Middle frontal gyrus (tissue), 1 donor: ENCODE measurements around the gene CNTN4.
"Not testable (repeated sequence)": the region's sequence is repeated elsewhere in the genome, so short reads cannot be mapped to it uniquely, and the experiment has no call there.

Experiments
- DNase-seq: peaks from one replicate; pipeline ENCODE4 v3.0.0-alpha.2; 2015; ENCODE audit warnings: low spot score; ENCODE audit errors: extremely low spot score

Gene CNTN4

DNA sequence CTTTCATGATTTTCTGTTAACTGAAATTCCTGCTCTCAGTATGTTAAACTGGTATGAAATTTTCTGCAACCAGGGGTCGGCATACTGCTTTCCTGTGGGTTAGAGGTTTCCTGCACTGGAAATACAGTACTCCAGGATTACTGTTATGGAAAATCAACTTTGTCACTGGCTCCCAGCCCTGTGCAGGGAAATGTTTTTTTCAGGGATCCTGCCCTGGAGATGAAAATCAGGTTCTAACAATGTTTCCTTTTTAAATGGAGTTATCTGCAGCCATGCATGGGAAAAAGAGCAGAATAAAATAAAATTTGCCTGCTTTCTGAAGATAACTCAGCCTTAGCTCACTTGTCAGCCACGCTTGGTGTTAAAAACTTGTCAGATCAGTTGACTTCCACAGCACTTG lies 791.1 kb downstream of the CNTN4 start:
- DNase-seq, result no peak

GRCh38 chr3:2896308-2896939 lies 797.8 kb downstream of the CNTN4 start:
- no peak for DNase-seq

- DNase-seq, result no peak
These were observed 799.2 kb downstream of the CNTN4 start for GRCh38 chr3:2897821-2898220.

DNA sequence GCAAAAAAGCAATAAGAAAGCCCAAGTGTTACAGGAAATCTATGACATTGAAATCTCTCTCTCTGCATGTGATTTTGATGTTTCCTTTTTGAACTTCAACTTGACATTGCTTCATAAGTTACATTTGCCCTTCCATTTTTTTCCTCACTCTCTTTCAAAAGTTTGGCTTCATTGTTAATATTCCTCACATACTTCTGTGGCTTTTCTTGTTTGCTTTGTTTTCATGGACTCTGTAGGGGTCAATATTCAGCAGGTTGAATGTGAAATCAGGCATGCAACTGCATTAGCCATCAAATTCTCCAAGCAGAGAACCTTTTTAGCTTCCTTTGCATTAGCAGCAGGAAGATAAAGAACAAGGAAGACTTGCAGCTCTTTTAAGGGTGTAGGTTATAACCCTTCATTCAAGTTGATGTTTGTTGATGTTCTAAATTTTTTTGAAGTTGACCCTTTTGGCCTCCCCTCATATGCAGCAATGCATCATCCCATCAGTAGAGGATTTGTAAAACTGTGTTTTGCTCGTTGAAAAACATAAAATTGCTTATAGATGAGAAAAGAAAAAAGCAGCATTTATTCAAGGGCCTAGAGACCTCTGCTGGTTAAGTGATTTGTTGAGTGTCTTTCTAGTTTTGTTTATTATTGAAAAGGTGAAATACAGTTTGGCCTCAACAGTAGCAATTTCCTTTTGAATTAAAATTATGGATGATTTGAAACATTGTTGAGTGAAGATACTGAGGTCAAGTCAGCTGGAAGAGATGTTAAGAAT lies 800.1 kb downstream of the CNTN4 start:
- DNase-seq, result no peak

- no peak for DNase-seq
These were observed 805.4 kb downstream of the CNTN4 start for GRCh38 chr3:2904054-2904453.

DNA sequence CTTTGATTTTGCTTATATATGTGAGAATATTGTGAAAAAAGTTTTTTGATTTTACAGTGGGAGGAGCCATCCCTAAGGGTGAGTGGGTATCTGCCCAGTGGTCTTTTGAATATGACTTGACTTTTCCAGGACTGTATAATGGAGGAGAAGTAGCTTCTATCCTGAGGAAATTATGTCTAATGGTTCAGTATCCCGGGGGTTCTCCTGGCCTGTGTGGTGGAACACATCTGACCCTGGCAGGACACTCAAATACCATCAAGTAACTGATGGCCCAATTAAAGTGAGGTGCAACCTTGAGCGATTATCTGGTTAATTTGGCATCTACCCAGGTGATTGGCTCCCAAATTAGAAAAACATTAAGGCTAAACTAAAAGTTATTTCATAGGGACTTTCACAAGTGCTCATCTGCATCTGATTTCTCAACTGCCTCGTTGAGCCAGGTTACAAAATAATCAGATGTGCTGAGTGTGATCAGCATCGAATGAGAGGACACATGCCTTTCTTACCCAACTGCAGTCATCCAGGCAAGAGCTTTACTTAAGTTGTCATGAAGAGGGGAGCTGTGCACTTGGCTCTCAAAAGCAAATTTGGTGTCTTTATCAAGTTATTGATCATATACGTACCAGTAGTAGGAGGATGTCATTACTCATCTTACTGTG lies 810.2 kb downstream of the CNTN4 start:
- no peak for DNase-seq

DNA sequence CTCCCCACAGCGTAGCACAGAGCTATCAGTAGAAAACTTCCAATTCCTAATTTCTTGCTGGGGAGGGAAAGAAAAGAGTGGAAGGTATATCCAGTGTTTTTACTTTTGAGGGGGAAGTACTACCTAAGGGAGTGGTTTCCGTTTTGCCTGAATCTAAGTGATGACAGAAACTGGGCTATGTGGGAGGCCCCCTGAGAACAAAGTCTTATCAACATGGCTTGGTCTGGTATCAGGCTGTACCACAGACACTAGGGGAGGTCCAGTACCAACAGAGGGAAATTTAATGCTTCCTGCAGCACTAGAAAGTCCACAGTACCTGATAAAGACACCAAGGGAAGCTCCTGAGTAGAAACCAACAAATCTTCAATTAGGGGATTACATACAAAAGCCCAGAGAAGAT lies 812.3 kb downstream of the CNTN4 start:
- DNase-seq, result no peak

GRCh38 chr3:2915826-2916225 lies 817.2 kb downstream of the CNTN4 start:
- DNase-seq, result no peak

- DNase-seq, result not testable (repeated sequence)
These were observed 818.0 kb downstream of the CNTN4 start for GRCh38 chr3:2916640-2917039.

GRCh38 chr3:2920103-2920502 lies 821.4 kb downstream of the CNTN4 start:
- DNase-seq, result no peak

GRCh38 chr3:2921452-2921851 lies 822.8 kb downstream of the CNTN4 start:
- DNase-seq, result no peak

- DNase-seq, result no peak
These were observed 823.2 kb downstream of the CNTN4 start for GRCh38 chr3:2921903-2922302.

DNA sequence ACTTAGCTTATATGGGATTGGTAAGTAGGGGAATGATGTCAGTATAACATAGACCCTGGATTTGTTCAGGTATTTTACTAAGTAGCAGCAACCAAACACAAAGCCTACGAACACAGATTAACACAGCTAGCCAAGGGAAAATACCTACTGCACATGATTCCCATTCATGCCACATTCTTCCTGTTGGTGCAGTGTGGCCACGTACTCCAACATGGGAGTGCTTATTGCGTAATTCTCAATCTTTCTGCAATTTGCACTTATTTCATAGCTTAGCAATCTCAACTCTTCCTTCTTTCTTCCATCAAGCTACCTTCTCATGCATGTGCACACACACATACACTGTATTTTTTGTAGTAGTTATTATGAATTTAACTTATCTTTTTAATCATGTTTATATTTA lies 824.7 kb downstream of the CNTN4 start:
- no peak for DNase-seq

- DNase-seq, result no peak
These were observed 828.6 kb downstream of the CNTN4 start for GRCh38 chr3:2927259-2927658.

- no peak for DNase-seq
These were observed 830.9 kb downstream of the CNTN4 start for GRCh38 chr3:2929574-2929973.

DNA sequence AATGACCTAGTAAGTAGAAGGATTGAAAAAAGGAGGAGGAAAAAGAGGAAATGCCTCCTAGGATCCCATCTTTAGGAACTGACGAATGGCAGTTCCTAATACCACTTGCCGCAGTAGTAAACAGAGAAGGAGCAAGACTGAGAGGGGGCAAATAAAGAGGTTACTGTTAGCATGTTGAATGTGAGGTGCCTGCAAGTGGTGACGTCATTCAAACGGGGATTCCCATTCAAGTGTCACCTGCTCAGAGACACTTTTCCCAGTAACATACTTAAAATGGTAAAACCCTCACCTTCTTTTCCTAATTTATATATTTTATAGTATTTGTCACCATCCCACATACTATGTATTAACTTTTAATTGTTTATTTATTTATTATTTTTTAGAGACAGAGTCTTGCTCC lies 832.6 kb downstream of the CNTN4 start:
- DNase-seq, result no peak

- no peak for DNase-seq
These were observed 835.9 kb downstream of the CNTN4 start for GRCh38 chr3:2934541-2934940.

DNA sequence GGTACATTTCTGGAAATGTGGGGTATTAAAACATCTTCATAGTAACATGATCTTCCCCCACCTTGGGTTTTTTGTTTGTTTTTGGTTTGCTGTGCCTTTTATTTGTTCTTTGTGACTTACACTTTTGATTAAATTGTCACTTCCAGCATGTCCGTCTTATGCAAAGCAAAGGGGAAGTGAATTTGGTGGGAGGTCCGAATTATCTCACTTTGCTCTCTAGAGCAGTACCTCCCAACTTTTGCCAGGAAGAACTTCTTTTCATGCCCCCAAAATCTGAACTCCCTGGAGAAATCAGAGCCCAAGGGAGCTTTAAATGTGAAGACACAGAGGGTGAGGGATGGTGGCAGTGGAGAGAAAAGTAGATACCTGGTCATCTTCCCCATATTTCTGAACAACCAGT lies 838.4 kb downstream of the CNTN4 start:
- DNase-seq, result no peak

DNA sequence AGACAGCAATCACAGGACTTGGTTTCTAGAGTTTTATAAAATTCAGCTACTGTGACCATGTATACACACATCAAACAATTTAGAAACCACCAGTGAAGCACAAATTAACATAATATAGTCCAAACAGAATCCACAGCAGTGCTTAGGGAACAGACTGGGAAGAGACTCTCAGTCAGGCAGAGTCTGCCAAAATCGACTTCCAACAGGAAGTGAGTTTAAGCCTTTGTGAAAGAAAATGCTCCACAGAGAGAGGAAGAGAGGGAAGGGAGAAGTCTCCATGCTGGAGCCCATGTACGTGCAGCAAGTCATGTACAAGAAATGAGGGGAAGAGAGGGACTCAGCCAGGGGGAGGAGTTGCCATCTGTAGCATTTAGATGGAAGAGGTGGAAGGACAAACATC lies 838.9 kb downstream of the CNTN4 start:
- no peak for DNase-seq

GRCh38 chr3:2938711-2939110 lies 840.0 kb downstream of the CNTN4 start:
- DNase-seq, result no peak

GRCh38 chr3:2940062-2940461 lies 841.4 kb downstream of the CNTN4 start:
- no peak for DNase-seq

DNA sequence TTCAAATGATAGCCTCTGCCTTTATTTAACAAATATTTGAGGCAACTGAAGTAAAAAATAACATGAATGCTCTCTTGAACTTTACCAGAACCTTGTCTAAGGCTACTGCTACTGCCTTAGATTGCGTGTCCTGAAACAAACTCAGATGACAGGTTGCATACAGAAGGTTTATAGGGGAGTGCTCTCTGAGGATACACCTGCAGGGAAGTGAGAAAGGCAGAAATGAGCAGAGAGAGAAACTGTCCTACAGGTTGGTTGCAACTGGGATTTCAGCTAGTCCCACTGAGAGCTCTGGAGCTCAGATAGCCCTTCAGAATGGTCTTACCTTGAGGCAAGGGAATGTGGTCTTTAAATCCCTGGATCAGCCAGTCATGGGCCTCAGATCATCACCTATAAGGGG lies 846.0 kb downstream of the CNTN4 start:
- DNase-seq, result no peak

DNA sequence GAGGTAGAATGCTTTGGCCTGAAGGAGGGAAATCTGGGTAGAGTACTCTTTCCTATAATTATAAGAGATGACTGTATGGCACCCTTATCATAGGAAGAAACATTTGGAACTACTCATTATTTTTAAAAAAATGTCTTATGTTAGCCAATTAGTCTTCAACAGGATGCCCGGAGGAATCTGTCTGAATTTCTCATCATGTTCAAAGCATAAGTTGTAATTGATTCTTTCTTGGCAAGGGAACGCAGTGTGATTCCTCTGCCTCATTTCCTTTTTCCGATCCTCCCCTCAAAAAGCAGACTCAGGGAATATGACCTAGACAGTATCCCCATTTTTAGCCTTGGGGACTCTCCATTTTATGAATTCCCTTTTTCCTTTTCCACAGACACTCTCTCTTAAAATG lies 846.5 kb downstream of the CNTN4 start:
- no peak for DNase-seq
